Astrocyte of the spinal cord (primary cell): ENCODE data around the gene DAPP1.

Experiments used
- DNase-seq: peaks from one replicate; pipeline ENCODE4 v3.0.0; 2011; ENCODE audit warnings: low read depth, low spot score
- H3K4me3 ChIP-seq: 2 replicates; pipeline ENCODE4 v1.5.1; 2011; ENCODE audit warnings: low read depth, mild to moderate bottlenecking, low read length, moderate library complexity
- in situ Hi-C: cut with HindIII; loops from 2 replicates; pipeline ENCODE4 v1.10.0; 2017; ENCODE audit warnings: low sequenced_read_pairs
- TF ChIP-seq, protein P1 (sequence below): IDR thresholded peaks from 2 replicates; pipeline ENCODE4 v1.5.1; 2012; ENCODE audit warnings: low read depth, mild to moderate bottlenecking, low read length, inconsistent platforms

DAPP1 gene

DNA sequence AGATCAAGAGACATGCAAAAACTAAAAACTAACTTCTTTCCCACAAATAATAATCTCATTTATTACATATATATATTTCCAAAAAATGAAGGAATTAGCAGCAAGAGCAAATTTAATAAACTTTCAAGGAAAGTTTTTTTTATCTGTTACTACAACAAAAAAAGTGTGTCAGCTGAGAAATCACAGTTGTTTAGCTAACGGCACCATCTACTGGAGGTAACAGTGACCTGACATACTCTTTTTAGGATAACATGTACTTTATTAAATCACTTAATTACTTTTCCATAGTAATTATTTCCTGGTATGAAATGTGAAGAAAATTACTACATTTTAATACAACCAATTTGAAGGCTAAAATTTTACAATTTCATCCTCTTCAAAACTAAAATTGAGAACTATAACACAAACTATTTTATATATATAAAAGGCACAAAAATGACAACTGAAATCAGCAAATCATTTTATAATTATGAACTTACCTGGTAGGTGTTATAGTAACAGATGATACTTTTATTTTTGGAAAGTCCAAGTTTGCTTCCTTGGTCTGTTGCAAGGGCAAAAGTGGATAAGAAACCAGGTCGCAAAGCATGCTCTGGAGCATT lies 68.5 kb downstream of the DAPP1 start:
- TF ChIP-seq, protein P1, sequence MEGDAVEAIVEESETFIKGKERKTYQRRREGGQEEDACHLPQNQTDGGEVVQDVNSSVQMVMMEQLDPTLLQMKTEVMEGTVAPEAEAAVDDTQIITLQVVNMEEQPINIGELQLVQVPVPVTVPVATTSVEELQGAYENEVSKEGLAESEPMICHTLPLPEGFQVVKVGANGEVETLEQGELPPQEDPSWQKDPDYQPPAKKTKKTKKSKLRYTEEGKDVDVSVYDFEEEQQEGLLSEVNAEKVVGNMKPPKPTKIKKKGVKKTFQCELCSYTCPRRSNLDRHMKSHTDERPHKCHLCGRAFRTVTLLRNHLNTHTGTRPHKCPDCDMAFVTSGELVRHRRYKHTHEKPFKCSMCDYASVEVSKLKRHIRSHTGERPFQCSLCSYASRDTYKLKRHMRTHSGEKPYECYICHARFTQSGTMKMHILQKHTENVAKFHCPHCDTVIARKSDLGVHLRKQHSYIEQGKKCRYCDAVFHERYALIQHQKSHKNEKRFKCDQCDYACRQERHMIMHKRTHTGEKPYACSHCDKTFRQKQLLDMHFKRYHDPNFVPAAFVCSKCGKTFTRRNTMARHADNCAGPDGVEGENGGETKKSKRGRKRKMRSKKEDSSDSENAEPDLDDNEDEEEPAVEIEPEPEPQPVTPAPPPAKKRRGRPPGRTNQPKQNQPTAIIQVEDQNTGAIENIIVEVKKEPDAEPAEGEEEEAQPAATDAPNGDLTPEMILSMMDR, result peak; percentile 53
- in situ Hi-C loops, result no loop called here
- H3K4me3 ChIP-seq, result no peak overlapping the region
- DNase-seq, result peak; percentile 59

DNA sequence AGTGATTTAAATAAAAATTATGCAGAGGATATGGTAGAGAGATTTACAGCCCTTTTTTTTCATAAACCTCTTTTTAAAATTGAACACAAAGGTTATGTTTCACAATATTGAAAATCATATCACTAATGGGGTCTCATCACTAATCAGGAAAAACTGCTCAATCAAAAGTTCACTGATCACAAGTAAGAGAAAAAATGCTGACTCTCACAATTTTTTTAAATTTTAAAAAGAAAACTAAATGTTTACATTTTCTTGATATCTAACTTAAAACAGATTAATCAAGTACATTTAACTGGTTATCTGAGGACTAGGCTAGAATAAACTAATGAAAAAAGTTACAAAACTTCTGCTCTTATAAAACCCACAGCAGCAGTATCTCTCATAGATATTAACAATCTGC lies 69.1 kb downstream of the DAPP1 start:
- in situ Hi-C loops, result no loop called here
- no peak for DNase-seq
- TF ChIP-seq, protein P1, result no peak
- no peak overlapping the region for H3K4me3 ChIP-seq

DNA sequence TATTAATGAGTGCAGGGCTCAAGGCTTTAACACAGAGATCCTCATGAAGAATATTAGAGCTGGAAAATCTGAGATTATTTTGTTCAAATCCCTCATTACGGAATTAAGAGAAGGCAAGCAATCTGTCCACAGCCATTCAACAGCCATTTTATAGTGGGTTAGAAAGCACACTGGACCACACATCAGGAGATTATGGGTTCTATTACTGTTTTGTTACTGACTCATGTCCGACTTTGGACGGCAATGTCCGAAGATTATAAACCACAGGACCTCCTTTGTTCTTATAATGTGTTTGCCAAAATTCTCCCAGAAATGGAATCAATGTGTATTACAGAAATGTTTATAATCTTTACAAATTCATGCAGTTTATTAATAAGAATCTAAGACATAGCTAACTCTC lies 69.5 kb downstream of the DAPP1 start:
- TF ChIP-seq, protein P1, result no peak
- in situ Hi-C loops, result no loop called here
- no peak overlapping the region for H3K4me3 ChIP-seq

DNA sequence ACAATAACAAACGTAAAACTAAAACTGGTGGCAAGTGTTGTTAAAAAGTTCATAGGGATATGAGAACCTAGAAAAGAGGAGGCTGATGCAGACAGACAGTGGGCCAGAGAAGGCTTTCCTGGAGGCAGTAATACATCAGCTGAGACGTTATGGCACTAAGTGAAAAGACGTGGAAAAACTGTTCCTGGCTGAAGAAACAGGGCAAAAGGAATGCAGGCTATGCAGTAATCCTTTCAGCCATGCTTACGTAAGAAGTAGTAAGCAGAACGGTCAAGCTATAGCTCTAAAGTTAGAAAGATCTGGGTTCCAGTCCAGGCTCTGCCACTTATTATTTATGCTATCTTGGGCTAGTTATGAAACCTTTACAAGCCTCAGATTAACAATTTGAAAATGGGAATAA lies 71.2 kb downstream of the DAPP1 start:
- TF ChIP-seq, protein P1, result no peak
- no peak overlapping the region for H3K4me3 ChIP-seq
- in situ Hi-C loops, result no loop called here
- DNase-seq, result no peak

More for the DNA sequence above, 69.5 kb downstream of the DAPP1 start:
- peak; percentile 79 for DNase-seq

DNA sequence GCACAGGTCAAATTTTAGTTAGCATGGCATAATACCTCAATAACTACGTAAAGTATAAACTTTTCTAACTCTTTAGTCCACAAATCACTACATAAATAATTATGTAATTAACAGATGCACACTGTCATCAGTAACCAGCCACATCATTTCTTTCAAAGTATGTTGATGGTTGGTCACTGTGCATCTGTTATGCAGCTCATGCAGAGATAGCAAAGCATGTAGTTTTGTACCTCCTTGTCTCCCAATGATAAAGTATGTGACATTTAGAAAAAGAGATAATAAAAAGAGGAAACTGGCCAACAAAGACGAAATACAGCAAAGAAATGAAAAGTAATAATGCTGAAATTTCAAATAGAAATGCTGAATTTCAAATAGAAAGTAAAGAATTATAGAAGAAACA lies 74.7 kb downstream of the DAPP1 start:
- TF ChIP-seq, protein P1, result no peak
- no peak overlapping the region for H3K4me3 ChIP-seq
- in situ Hi-C loops, result no loop called here
- no peak for DNase-seq

DNA sequence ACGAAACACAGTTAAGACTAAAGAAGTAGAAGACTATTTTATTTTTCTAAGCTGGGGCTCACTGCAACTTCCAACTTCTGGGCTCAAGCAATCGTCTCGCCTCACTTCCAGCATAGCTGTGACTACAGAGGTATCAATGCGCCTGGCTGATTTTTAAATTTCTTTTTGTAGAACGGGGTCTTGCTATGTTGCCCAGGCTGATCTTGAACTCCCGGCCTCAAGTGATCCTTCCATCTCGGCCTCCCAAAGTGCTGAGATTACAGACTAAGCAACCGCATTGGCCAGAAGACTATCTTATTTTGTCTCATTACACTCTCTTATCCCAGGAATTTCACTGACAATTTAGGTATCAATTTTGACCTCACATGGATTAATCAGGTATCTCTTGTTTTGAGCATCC lies 76.4 kb downstream of the DAPP1 start:
- H3K4me3 ChIP-seq, result peak overlapping the region; percentile 94
- TF ChIP-seq, protein P1, result no peak
- no peak for DNase-seq
- in situ Hi-C loops, result no loop called here

DNA sequence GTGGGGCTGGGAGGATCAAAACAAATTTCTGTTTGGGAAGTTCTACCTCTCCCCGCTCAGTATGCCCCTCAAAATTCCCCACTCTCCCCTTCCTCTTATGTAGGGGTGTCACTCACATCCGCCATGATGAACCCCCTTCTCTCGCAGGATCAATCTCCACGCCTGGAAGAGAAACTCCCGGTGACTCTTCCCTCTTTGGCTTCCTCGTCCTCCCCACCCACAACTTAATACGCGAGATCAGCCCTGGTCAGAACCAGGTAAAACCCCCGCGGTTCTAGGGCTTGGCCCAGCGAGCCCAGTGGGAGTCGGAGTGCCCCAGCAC lies 77.2 kb downstream of the DAPP1 start:
- in situ Hi-C loops, result no loop called here
- TF ChIP-seq, protein P1, result no peak
- no peak for DNase-seq
- peak overlapping the region; percentile 94 for H3K4me3 ChIP-seq
